Measurements from ENCODE around the gene PSME1. TPM values are rescaled to one million over a fixed set of nuclear protein-coding genes. Genes with fewer than 3 reads are reported as not detected.
A peak's percentile ranks its signal among the peaks of the same experiment; 100 is the strongest.

PSME1 gene
- total RNA-seq, 1 donor from 2014 or later = 32.7 TPM

DNA sequence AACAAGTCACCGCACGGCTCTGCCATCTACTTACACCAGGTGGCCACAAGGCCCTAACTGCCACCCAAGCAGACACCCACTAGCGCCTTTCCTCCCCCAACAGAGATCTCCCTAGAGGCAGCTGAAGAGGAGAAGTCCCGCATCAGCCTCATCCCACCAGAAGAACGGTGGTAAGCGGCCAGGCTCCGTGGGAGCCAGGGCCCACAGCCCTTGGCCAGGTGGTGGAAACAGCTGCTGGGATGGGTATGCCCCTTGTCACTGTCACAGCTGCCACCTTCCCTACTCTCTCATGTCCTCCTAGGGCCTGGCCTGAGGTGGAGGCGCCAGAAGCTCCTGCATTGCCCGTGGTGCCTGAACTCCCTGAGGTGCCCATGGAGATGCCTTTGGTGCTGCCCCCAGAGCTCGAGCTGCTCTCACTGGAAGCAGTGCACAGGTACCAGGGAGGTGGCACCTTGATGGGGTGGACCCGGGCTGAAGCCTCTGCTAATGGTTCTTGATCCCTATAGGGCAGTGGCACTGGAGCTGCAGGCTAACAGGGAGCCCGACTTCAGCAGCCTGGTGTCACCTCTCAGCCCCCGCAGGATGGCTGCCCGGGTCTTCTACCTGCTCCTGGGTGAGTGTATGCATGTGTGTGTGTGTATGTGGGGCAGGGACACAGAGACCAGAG is 43.4 kb downstream of the PSME1 start:
- H3K4me3 Mint-ChIP-seq = no peak overlapping the region
- H3K27me3 Mint-ChIP-seq (ENCODE audit: insufficient read depth, low read depth) = peaks cover 3% of the 10 kb centered on the region
- TF ChIP-seq EZH2 (IDR thresholded peaks at IDR 0.05) (no peak), EZH2phosphoT487 (IDR thresholded peaks at IDR 0.05) (no peak)
- TF ChIP-seq, protein P1, sequence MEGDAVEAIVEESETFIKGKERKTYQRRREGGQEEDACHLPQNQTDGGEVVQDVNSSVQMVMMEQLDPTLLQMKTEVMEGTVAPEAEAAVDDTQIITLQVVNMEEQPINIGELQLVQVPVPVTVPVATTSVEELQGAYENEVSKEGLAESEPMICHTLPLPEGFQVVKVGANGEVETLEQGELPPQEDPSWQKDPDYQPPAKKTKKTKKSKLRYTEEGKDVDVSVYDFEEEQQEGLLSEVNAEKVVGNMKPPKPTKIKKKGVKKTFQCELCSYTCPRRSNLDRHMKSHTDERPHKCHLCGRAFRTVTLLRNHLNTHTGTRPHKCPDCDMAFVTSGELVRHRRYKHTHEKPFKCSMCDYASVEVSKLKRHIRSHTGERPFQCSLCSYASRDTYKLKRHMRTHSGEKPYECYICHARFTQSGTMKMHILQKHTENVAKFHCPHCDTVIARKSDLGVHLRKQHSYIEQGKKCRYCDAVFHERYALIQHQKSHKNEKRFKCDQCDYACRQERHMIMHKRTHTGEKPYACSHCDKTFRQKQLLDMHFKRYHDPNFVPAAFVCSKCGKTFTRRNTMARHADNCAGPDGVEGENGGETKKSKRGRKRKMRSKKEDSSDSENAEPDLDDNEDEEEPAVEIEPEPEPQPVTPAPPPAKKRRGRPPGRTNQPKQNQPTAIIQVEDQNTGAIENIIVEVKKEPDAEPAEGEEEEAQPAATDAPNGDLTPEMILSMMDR (IDR thresholded peaks at IDR 0.05) = no peak
- no peaks in the 10 kb centered on the region for H3K27me3 ChIP-seq
- no peaks in the 10 kb centered on the region for H3K4me1 ChIP-seq
- H4K20me1 ChIP-seq (ENCODE audit: low read depth) = peaks cover 14% of the 10 kb centered on the region
- H3K79me2 ChIP-seq (ENCODE audit: low read depth) = no peaks in the 10 kb centered on the region
- DNase-seq (ENCODE audit: low spot score) = no peak
- no peak overlapping the region for H2AFZ ChIP-seq (replicated peaks)
- no peak overlapping the region for H3K27ac ChIP-seq
- peaks cover 20% of the 10 kb centered on the region for H3K36me3 Mint-ChIP-seq
- H3K4me2 ChIP-seq = no peak overlapping the region
- H3K4me3 ChIP-seq = no peak overlapping the region
- no peaks in the 10 kb centered on the region for H3K9me3 Mint-ChIP-seq
- H3K9ac ChIP-seq = no peak overlapping the region
- H3K36me3 ChIP-seq = no peaks in the 10 kb centered on the region
- peaks cover 7% of the 10 kb centered on the region for H3F3A ChIP-seq (ENCODE audit: low read depth)
- no peaks in the 10 kb centered on the region for H3K9me3 ChIP-seq (ENCODE audit: low read depth)
- H3K4me1 Mint-ChIP-seq = peaks cover 3% of the 10 kb centered on the region
- peak overlapping the region; percentile 79 for H3K27ac Mint-ChIP-seq

DNA sequence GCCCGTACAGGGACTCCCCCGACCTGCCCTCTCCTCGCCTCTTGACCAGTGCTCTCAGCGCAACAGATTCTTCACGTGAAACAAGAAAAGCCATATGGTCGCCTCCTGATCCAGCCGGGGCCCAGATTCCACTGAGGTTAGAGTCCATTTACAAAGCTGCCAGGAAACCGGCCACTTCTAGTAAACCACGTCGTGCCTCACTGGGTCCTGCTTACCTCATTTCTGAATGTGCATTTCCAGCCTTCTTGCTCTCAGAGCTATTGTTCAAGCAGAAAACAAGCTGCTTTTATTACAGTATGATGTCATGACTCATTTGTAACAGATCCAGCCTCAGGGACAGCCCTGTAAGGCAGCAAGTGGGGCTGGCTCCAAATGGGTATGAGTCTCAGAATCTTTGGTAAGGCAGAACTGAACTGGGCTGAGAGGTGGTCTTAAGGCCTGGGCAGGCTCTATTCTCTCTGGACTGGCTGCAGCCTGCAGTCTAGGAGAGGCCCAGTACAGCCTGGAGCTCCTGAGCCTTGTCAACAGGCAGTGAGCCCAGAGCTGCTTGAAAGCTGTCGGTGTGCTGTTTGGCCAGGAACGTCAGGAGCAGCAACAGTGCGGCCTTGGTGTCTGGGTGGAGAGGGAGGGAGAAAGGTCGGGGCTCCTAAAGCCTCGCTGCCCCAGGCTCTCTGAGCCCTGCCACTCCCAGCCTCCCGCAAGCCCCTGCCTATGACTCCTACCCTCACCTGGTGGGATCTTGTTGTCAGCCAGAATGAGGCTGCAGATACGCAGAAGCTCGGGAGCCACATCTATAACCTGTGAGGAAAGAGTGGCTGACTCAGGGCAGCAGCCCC is 44.2 kb downstream of the PSME1 start:
- Histone ChIP-seq H3K36me3 (no peaks in the 10 kb centered on the region), H3K4me3 (no peak overlapping the region), H3K27ac (no peak overlapping the region), H2AFZ (replicated peaks) (no peak overlapping the region), H4K20me1 (ENCODE audit: low read depth) (peaks cover 14% of the 10 kb centered on the region), H3K9me3 (ENCODE audit: low read depth) (no peaks in the 10 kb centered on the region), H3K4me2 (no peak overlapping the region), H3K4me1 (no peaks in the 10 kb centered on the region), H3K79me2 (ENCODE audit: low read depth) (no peaks in the 10 kb centered on the region), H3K9ac (no peak overlapping the region), H3K27me3 (no peaks in the 10 kb centered on the region), H3F3A (ENCODE audit: low read depth) (peaks cover 7% of the 10 kb centered on the region)
- Mint-ChIP-seq H3K9me3 (no peaks in the 10 kb centered on the region), H3K36me3 (peaks cover 21% of the 10 kb centered on the region), H3K4me1 (no peaks in the 10 kb centered on the region), H3K27me3 (ENCODE audit: insufficient read depth, low read depth) (peaks cover 3% of the 10 kb centered on the region), H3K27ac (no peak overlapping the region), H3K4me3 (peak overlapping the region; percentile 4)
- DNase-seq (ENCODE audit: low spot score) = no peak
- TF ChIP-seq EZH2 (IDR thresholded peaks at IDR 0.05) (no peak), EZH2phosphoT487 (IDR thresholded peaks at IDR 0.05) (no peak)
- TF ChIP-seq, protein P1 (IDR thresholded peaks at IDR 0.05) = no peak

DNA sequence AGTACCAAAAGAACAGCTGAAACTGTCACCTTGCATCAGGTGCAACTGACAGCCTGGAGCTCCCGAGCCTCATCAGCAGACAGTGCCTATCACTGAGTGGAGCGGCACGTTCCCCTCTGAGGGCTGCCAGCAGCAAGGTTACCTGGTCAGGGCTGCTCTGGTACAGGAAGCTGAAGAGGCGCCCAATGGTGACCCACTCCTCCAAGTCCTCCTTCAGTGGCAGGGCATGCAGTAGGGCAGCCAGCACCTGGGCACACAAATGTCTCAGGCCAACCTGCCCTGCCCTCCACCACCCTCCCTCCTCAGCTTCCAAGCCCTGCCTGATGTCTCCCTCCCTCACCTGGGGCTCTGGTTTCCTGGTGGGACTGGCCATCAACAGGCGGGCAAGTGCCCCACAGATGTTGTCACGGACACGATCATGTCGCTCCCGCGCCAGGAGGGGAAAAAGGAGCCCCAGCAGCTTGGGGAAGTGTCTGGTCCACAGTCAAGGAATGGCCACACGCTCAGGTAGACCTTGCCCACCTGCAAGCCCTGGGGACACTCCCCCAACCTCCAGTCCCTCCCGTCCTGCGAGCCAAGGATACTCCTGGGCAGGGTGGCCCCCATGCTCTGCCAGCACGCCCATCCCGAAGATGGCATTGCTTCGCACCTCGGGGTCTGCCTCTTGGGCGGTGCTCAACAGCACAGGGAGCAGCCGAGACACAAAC is 45.5 kb downstream of the PSME1 start:
- H3K27me3 ChIP-seq = no peaks in the 10 kb centered on the region
- H3K9me3 ChIP-seq (ENCODE audit: low read depth) = no peaks in the 10 kb centered on the region
- H3K79me2 ChIP-seq (ENCODE audit: low read depth) = no peaks in the 10 kb centered on the region
- TF ChIP-seq EZH2 (IDR thresholded peaks at IDR 0.05) (no peak), EZH2phosphoT487 (IDR thresholded peaks at IDR 0.05) (no peak)
- TF ChIP-seq, protein P1 (IDR thresholded peaks at IDR 0.05) = no peak
- Mint-ChIP-seq H3K9me3 (no peaks in the 10 kb centered on the region), H3K27ac (no peak overlapping the region), H3K4me1 (no peaks in the 10 kb centered on the region), H3K4me3 (no peak overlapping the region), H3K36me3 (peaks cover 22% of the 10 kb centered on the region), H3K27me3 (ENCODE audit: insufficient read depth, low read depth) (peaks cover 3% of the 10 kb centered on the region)
- no peak overlapping the region for H3K27ac ChIP-seq
- no peak overlapping the region for H3K4me3 ChIP-seq
- H3F3A ChIP-seq (ENCODE audit: low read depth) = peaks cover 4% of the 10 kb centered on the region
- no peak overlapping the region for H3K9ac ChIP-seq
- H3K4me1 ChIP-seq = no peaks in the 10 kb centered on the region
- H3K4me2 ChIP-seq = no peak overlapping the region
- no peak overlapping the region for H2AFZ ChIP-seq (replicated peaks)
- peaks cover 14% of the 10 kb centered on the region for H4K20me1 ChIP-seq (ENCODE audit: low read depth)
- DNase-seq (ENCODE audit: low spot score) = no peak
- H3K36me3 ChIP-seq = no peaks in the 10 kb centered on the region
